Neural cell (in vitro differentiated cells): ENCODE data around the gene SLC38A4.

ENCODE experiments used
- CTCF ChIP-seq: fragments of 450-650 bp; IDR thresholded peaks from 2 replicates; pipeline ENCODE4 v1.5.1; 2014; ENCODE audit warnings: antibody characterized with exemption, mild to moderate bottlenecking, moderate library complexity; ENCODE audit not compliant: poor library complexity, severe bottlenecking
- EP300 ChIP-seq: fragments of 450-650 bp; conservative IDR thresholded peaks from 2 replicates; pipeline ENCODE4 v1.6.1; 2014; ENCODE audit warnings: antibody characterized with exemption, mild to moderate bottlenecking, moderate library complexity; ENCODE audit not compliant: poor library complexity, severe bottlenecking
- EZH2 ChIP-seq: fragments of 200-600, 300-800 bp; shearing (Covaris generic), sonication (generic); IDR thresholded peaks from 2 replicates; pipeline ENCODE4 v1.6.1; 2014; ENCODE audit warnings: antibody characterized with exemption, low read length, borderline replicate concordance, mild to moderate bottlenecking; ENCODE audit not compliant: insufficient read depth, poor library complexity, severe bottlenecking
- POLR2AphosphoS5 ChIP-seq: IDR thresholded peaks from 2 replicates; pipeline ENCODE4 v1.6.1; 2012
- RAD21 ChIP-seq: fragments of 450-650 bp; conservative IDR thresholded peaks from 2 replicates; pipeline ENCODE4 v1.6.1; 2014; ENCODE audit warnings: antibody characterized with exemption, mild to moderate bottlenecking, moderate library complexity
- REST ChIP-seq: IDR thresholded peaks from 2 replicates; pipeline ENCODE4 v1.6.1; 2012; ENCODE audit warnings: borderline replicate concordance
- SMC3 ChIP-seq: fragments of 450-650 bp; conservative IDR thresholded peaks from 2 replicates; pipeline ENCODE4 v1.6.1; 2014; ENCODE audit warnings: antibody characterized with exemption, mild to moderate bottlenecking, moderate library complexity; ENCODE audit not compliant: poor library complexity
- TAF1 ChIP-seq: IDR thresholded peaks from 2 replicates; pipeline ENCODE4 v1.6.1; 2012; ENCODE audit warnings: low read depth

GRCh38 chr12:46795988-46796387, 29.8 kb downstream of the SLC38A4 start:
- no peak for TF ChIP-seq CTCF
- TF ChIP-seq EZH2 = no peak
- TF ChIP-seq POLR2AphosphoS5 = no peak
- no peak for TF ChIP-seq RAD21
- no peak for TF ChIP-seq EP300
- TF ChIP-seq REST = no peak
- no peak for TF ChIP-seq TAF1
- TF ChIP-seq SMC3 = no peak
